H9 (cell line): Measurements from ENCODE around the gene PEX14. TPM values are rescaled to one million over a fixed set of nuclear protein-coding genes. Genes with fewer than 3 reads are reported as not detected.

Experiments
- DNase-seq: peaks from one replicate; pipeline ENCODE4 v3.0.0-alpha.2; 2017
- H2AFZ ChIP-seq: one replicate; pipeline ENCODE4 v1.6.1; 2013; ENCODE audit warnings: mild to moderate bottlenecking, low read length, control low read depth, moderate library complexity
- H2AK5ac ChIP-seq: 2 replicates; pipeline ENCODE4 v1.6.1; 2013; ENCODE audit warnings: low read length, control low read depth, mixed read lengths; ENCODE audit not compliant: insufficient read length
- H2BK120ac ChIP-seq: one replicate; pipeline ENCODE4 v1.6.1; 2013; ENCODE audit warnings: low read depth, mild to moderate bottlenecking, low read length, control low read depth, inconsistent platforms; ENCODE audit not compliant: poor library complexity, severe bottlenecking
- H2BK12ac ChIP-seq: 2 replicates; pipeline ENCODE4 v1.6.1; 2013; ENCODE audit warnings: low read length, control low read depth, mixed read lengths, low read depth; ENCODE audit not compliant: insufficient read length
- H2BK15ac ChIP-seq: 2 replicates; pipeline ENCODE4 v1.6.1; 2013; ENCODE audit warnings: low read depth, low read length, control low read depth
- H2BK20ac ChIP-seq: one replicate; pipeline ENCODE4 v1.6.1; 2013; ENCODE audit warnings: low read depth, mild to moderate bottlenecking, low read length, control low read depth, inconsistent platforms; ENCODE audit not compliant: poor library complexity, severe bottlenecking
- H2BK5ac ChIP-seq: 2 replicates; pipeline ENCODE4 v1.6.1; 2013; ENCODE audit warnings: low read length, control low read depth, mixed read lengths; ENCODE audit not compliant: insufficient read length
- H3K14ac ChIP-seq: 2 replicates; pipeline ENCODE4 v1.6.1; 2013; ENCODE audit warnings: low read length, control low read depth; ENCODE audit not compliant: insufficient read depth
- H3K18ac ChIP-seq: 2 replicates; pipeline ENCODE4 v1.6.1; 2013; ENCODE audit warnings: low read depth, mild to moderate bottlenecking, mixed read lengths, low read length, control low read depth; ENCODE audit not compliant: insufficient read length
- H3K23ac ChIP-seq: 2 replicates; pipeline ENCODE4 v1.6.1; 2013; ENCODE audit warnings: low read length, control low read depth, mixed read lengths, low read depth; ENCODE audit not compliant: insufficient read length
- H3K23me2 ChIP-seq: 2 replicates; pipeline ENCODE4 v1.6.1; 2013; ENCODE audit warnings: low read depth, mild to moderate bottlenecking, mixed read lengths, low read length, control low read depth; ENCODE audit not compliant: insufficient read length, poor library complexity, severe bottlenecking
- H3K27ac ChIP-seq: 2 replicates; pipeline ENCODE4 v1.5.1; 2013; ENCODE audit warnings: low read length, control low read depth, mixed read lengths, low read depth; ENCODE audit not compliant: insufficient read length
- H3K27me3 ChIP-seq: 2 replicates; pipeline ENCODE4 v1.6.1; 2013; ENCODE audit warnings: low read length, control low read depth, inconsistent platforms; ENCODE audit not compliant: insufficient read depth
- H3K4ac ChIP-seq: 2 replicates; pipeline ENCODE4 v1.6.1; 2013; ENCODE audit warnings: low read depth, mild to moderate bottlenecking, control low read depth, inconsistent platforms, low read length, moderate library complexity
- H3K4me1 ChIP-seq: 2 replicates; pipeline ENCODE4 v1.6.1; 2013; ENCODE audit warnings: low read length, control low read depth, inconsistent platforms; ENCODE audit not compliant: insufficient read depth
- H3K4me2 ChIP-seq: 2 replicates; pipeline ENCODE4 v1.6.1; 2013; ENCODE audit warnings: low read length, control low read depth, mixed read lengths; ENCODE audit not compliant: insufficient read length, insufficient read depth
- H3K56ac ChIP-seq: 2 replicates; pipeline ENCODE4 v1.6.1; 2013; ENCODE audit warnings: low read depth, mild to moderate bottlenecking, mixed read lengths, low read length, control low read depth; ENCODE audit not compliant: insufficient read length
- H3K79me1 ChIP-seq: 2 replicates; pipeline ENCODE4 v1.6.1; 2013; ENCODE audit warnings: low read depth, mild to moderate bottlenecking, moderate library complexity, low read length, control low read depth, inconsistent platforms; ENCODE audit not compliant: insufficient read depth, poor library complexity, severe bottlenecking
- H3K79me2 ChIP-seq: 2 replicates; pipeline ENCODE4 v1.6.1; 2013; ENCODE audit warnings: low read length, control low read depth, inconsistent platforms; ENCODE audit not compliant: insufficient read depth
- H3K9ac ChIP-seq: 2 replicates; pipeline ENCODE4 v1.6.1; 2013; ENCODE audit warnings: low read length, control low read depth, mixed read lengths; ENCODE audit not compliant: insufficient read length; ENCODE audit errors: extremely low read depth
- H3K9me3 ChIP-seq: one replicate; pipeline ENCODE4 v1.6.1; 2013; ENCODE audit warnings: low read depth, low read length, inconsistent platforms; ENCODE audit not compliant: control insufficient read depth
- H3T11ph ChIP-seq: one replicate; pipeline ENCODE4 v1.6.1; 2013; ENCODE audit warnings: mild to moderate bottlenecking, low read length, control low read depth, inconsistent platforms
- H4K20me1 ChIP-seq: one replicate; pipeline ENCODE4 v1.6.1; 2013; ENCODE audit not compliant: control insufficient read depth, insufficient read length, insufficient read depth
- H4K5ac ChIP-seq: 2 replicates; pipeline ENCODE4 v1.6.1; 2013; ENCODE audit warnings: low read depth, mild to moderate bottlenecking, mixed read lengths, low read length, control low read depth; ENCODE audit not compliant: insufficient read length
- H4K8ac ChIP-seq: replicated peaks from 2 replicates; pipeline ENCODE4 v1.6.1; 2013; ENCODE audit warnings: low read length, control low read depth, mixed read lengths, low read depth; ENCODE audit not compliant: insufficient read length
- H4K91ac ChIP-seq: 2 replicates; pipeline ENCODE4 v1.6.1; 2013; ENCODE audit warnings: low read depth, mild to moderate bottlenecking, moderate library complexity, mixed read lengths, low read length, control low read depth; ENCODE audit not compliant: insufficient read length
- H3K27ac Mint-ChIP-seq, 3 experiments: 2 replicates in 2 of 3; 3 replicates in 1 of 3; pipeline ENCODE4 v1.8.0; 2020 to 2021; ENCODE audit warnings: mixed read lengths in 3 of 3, mild to moderate bottlenecking in 1 of 3, moderate library complexity in 1 of 3
- H3K27me3 Mint-ChIP-seq: 2 replicates; pipeline ENCODE4 v1.8.0; 2021; ENCODE audit warnings: low read depth, mild to moderate bottlenecking, moderate library complexity, mixed read lengths
- H3K36me3 Mint-ChIP-seq, 3 experiments: 2 replicates in 2 of 3; 3 replicates in 1 of 3; pipeline ENCODE4 v1.8.0; 2020 to 2021; ENCODE audit warnings: low read depth in 3 of 3, mixed read lengths in 3 of 3; ENCODE audit not compliant: insufficient read depth in 1 of 3
- H3K4me1 Mint-ChIP-seq, 2 experiments: 2 replicates each; pipeline ENCODE4 v1.8.0; 2020; ENCODE audit warnings: mixed read lengths in 2 of 2
- H3K4me3 Mint-ChIP-seq, 2 experiments: 2 replicates in 1 of 2; 3 replicates in 1 of 2; pipeline ENCODE4 v1.8.0; 2020 to 2021; ENCODE audit warnings: mild to moderate bottlenecking in 2 of 2, mixed read lengths in 2 of 2, moderate library complexity in 1 of 2
- H3K9me3 Mint-ChIP-seq, 2 experiments: 2 replicates in 1 of 2; 3 replicates in 1 of 2; pipeline ENCODE4 v1.8.0; 2020; ENCODE audit warnings: mild to moderate bottlenecking in 2 of 2, mixed read lengths in 2 of 2, moderate library complexity in 1 of 2
- WGBS: extraction: QIAGEN DNeasy Blood & Tissue Kit; methylation state at CpG from one replicate; pipeline ENCODE4 v1.1.7; 2013; ENCODE audit warnings: missing lambda C conversion rate, low lambda C conversion rate, mixed read lengths; ENCODE audit not compliant: insufficient read length; ENCODE audit errors: extremely low coverage; 5-methylcytosine and 5-hydroxymethylcytosine counted together
- total RNA-seq: library from RNA; stranded (reverse); gene quantifications from 2 replicates; pipeline ENCODE4 v1.2.1, GENCODE V29; 2021
- TF ChIP-seq, protein P1 (sequence below): fragments of 200-600 bp; sonication (generic); conservative IDR thresholded peaks from 3 replicates; pipeline ENCODE4 v1.8.0; 2021; ENCODE audit warnings: antibody characterized with exemption, mild to moderate bottlenecking

PEX14 gene
- total RNA-seq, 1 experiment from 2014 or later: 23.9 TPM

DNA sequence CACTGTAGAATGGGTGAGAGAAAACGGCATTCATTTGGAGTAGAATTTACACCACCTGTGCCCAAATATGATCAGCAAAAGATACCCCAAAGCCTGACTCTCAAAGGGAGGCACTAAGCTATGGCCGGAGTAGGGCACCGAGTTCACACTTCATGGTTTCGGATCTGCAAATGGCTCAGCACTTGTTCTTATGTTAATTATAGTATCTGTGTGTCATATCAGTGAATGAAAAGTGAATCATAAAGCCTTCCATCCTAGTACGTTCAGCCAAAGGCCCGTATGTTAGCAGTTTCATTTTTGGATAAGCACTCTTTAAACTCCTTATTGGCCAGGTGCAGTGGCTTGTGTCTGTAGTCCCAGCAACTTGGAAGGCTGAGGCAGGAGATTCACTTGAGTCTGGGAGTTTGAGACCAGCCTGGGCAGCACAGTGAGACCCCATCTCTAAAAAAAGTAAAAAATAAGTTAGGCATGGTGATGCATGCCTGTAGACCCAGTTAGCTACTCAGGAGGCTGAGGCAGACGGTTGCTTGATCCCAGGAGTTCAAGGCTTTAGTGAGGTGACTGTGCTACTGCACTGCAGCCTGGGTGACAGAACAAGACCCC, 29.9 kb upstream of the PEX14 start:
- Histone ChIP-seq H2BK5ac (no peak overlapping the region), H3K27ac (no peak overlapping the region), H3K9me3 (no peaks in the 10 kb centered on the region), H3K4ac (no peak overlapping the region), H3K27me3 (no peaks in the 10 kb centered on the region), H2BK120ac (no peak overlapping the region), H3K79me1 (no peaks in the 10 kb centered on the region), H2BK15ac (no peak overlapping the region), H3K23ac (no peak overlapping the region), H2AFZ (no peak overlapping the region), H2BK20ac (no peak overlapping the region), H3K4me1 (no peaks in the 10 kb centered on the region), H4K8ac (no peak overlapping the region), H4K91ac (no peak overlapping the region), H2AK5ac (no peak overlapping the region), H3K56ac (no peak overlapping the region), H3K79me2 (no peaks in the 10 kb centered on the region), H3K14ac (no peak overlapping the region), H3K18ac (no peak overlapping the region), H4K20me1 (no peaks in the 10 kb centered on the region), H3K23me2 (no peaks in the 10 kb centered on the region), H3K4me2 (no peak overlapping the region), H3T11ph (no peak overlapping the region), H3K9ac (no peak overlapping the region), H4K5ac (no peak overlapping the region), H2BK12ac (no peak overlapping the region)
- Mint-ChIP-seq H3K4me1 (peaks cover 3 to 5% of the 10 kb centered on the region in 2 experiments; a peak in 3 of 4 replicates), H3K36me3 (peaks cover 0 to 12% (median 0%) of the 10 kb centered on the region in 3 experiments; a peak in 3 of 7 replicates), H3K9me3 (no peaks in the 10 kb centered on the region), H3K27me3 (no peaks in the 10 kb centered on the region), H3K27ac (peak overlapping the region in 1 of 3 experiments; percentile 15; a peak in 2 of 7 replicates), H3K4me3 (no peak overlapping the region)
- no CpG with 5 or more reads among the region's 7 CpGs for WGBS
- TF ChIP-seq, protein P1, sequence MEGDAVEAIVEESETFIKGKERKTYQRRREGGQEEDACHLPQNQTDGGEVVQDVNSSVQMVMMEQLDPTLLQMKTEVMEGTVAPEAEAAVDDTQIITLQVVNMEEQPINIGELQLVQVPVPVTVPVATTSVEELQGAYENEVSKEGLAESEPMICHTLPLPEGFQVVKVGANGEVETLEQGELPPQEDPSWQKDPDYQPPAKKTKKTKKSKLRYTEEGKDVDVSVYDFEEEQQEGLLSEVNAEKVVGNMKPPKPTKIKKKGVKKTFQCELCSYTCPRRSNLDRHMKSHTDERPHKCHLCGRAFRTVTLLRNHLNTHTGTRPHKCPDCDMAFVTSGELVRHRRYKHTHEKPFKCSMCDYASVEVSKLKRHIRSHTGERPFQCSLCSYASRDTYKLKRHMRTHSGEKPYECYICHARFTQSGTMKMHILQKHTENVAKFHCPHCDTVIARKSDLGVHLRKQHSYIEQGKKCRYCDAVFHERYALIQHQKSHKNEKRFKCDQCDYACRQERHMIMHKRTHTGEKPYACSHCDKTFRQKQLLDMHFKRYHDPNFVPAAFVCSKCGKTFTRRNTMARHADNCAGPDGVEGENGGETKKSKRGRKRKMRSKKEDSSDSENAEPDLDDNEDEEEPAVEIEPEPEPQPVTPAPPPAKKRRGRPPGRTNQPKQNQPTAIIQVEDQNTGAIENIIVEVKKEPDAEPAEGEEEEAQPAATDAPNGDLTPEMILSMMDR: no peak
- DNase-seq: no peak
